ENCODE measurements around the gene COL4A4.
"Not testable (repeated sequence)": the region's sequence is repeated elsewhere in the genome, so short reads cannot be mapped to it uniquely, and the experiment has no call there.

COL4A4 gene

GRCh38 chr2:227186751-227187150 is 22.7 kb upstream of the COL4A4 start:
- Histone ChIP-seq H3K36me3 (ENCODE audit: control insufficient read depth, insufficient read depth, low read length) (no peaks in the 10 kb centered on the region), H3K27ac (ENCODE audit: low read depth, low read length, severe bottlenecking) (no peak overlapping the region), H3K9me3 (ENCODE audit: control insufficient read depth, low read length) (no peaks in the 10 kb centered on the region), H3K4me3 (ENCODE audit: extremely low read depth, insufficient read depth, low read length, poor library complexity, severe bottlenecking) (no peak overlapping the region), H3K4me1 (ENCODE audit: control insufficient read depth, insufficient read depth, low read length, poor library complexity, severe bottlenecking) (peaks cover 17% of the 10 kb centered on the region)
- WGBS, 2 experiments (ENCODE audit: insufficient coverage in 2 of 2) = 78% methylated on average over 1 of the region's 1 CpG; no CpG with 5 or more reads in 1 of the 2 experiments

DNA sequence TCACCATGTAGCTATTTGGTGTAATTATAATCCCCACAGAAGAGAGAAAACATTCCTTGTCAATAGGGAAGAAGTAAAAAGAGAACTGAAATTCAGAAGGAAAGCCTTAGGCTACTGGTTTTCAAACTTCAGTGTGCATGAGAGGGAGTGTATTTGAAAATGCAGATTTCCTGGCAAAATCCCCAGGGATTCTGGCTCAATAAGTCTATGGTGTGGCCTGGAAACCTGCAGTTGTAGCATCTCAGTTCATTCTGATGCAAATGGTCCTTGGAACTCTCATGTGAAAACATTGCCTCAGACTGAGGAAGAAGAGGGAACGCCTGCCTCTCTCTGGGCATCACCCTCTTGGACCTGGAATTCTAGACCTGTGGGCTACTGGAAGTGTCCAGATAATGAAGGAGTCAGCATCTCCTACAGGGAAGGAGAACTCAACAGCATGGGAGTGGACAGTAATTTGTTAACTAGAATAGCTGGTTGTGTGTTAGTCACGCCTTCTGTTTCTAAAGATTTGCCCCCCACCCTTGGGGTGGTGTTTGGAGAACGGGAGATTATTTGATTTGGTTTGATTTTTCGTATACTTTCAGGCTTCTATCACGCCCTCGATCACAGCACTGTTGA is 21.7 kb upstream of the COL4A4 start:
- H3K4me1 ChIP-seq (ENCODE audit: control insufficient read depth, insufficient read depth, low read length, poor library complexity, severe bottlenecking) = peaks cover 17% of the 10 kb centered on the region
- H3K27ac ChIP-seq (ENCODE audit: low read depth, low read length, severe bottlenecking) = no peak overlapping the region
- 90% methylated on average over 6 of the region's 6 CpGs; no CpG with 5 or more reads in 1 of the 2 experiments for WGBS, 2 experiments (ENCODE audit: insufficient coverage in 2 of 2)
- no peaks in the 10 kb centered on the region for H3K9me3 ChIP-seq (ENCODE audit: control insufficient read depth, low read length)
- H3K4me3 ChIP-seq (ENCODE audit: extremely low read depth, insufficient read depth, low read length, poor library complexity, severe bottlenecking) = no peak overlapping the region
- no peaks in the 10 kb centered on the region for H3K36me3 ChIP-seq (ENCODE audit: control insufficient read depth, insufficient read depth, low read length)

DNA sequence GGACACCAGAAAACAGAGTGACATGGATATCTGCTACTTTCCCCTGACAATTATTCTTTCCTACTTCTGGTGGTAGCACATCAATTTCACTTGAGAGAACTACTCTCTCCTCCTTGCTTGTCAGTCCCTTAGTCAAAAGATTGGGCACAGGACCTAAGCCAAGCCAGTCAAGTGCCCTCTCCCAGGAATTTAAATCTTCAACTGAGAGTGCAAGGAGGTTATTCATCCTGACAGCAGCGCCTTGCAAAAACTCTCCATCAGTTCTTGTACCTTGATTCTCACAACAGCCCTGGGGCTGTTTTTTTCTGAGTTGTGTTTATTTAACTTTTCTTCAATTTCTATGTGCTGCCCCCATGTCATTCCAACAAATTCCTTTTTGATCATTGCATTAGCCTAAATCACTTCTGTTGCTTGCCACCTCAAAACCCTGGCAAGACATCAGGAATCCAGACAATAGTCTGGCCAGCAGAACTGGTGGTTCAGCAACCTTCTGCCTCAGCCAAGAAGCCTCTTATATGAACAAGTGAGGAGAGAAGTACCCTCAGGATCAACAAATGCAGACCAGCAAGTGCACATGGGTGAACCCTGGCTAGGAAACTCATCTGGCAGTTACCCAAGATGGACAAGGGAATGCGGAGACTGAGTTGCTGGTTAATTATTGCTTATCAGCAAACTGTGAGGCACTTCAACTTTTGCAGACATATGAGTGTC is 19.8 kb upstream of the COL4A4 start:
- peaks cover 10% of the 10 kb centered on the region for H3K4me1 ChIP-seq (ENCODE audit: control insufficient read depth, insufficient read depth, low read length, poor library complexity, severe bottlenecking)
- 86 to 92% methylated on average over 1 to 2 of the region's 2 CpGs for WGBS, 2 experiments (ENCODE audit: insufficient coverage in 2 of 2)
- H3K9me3 ChIP-seq (ENCODE audit: control insufficient read depth, low read length) = no peaks in the 10 kb centered on the region
- H3K36me3 ChIP-seq (ENCODE audit: control insufficient read depth, insufficient read depth, low read length) = no peaks in the 10 kb centered on the region
- H3K27ac ChIP-seq (ENCODE audit: low read depth, low read length, severe bottlenecking) = no peak overlapping the region
- H3K4me3 ChIP-seq (ENCODE audit: extremely low read depth, insufficient read depth, low read length, poor library complexity, severe bottlenecking) = no peak overlapping the region

DNA sequence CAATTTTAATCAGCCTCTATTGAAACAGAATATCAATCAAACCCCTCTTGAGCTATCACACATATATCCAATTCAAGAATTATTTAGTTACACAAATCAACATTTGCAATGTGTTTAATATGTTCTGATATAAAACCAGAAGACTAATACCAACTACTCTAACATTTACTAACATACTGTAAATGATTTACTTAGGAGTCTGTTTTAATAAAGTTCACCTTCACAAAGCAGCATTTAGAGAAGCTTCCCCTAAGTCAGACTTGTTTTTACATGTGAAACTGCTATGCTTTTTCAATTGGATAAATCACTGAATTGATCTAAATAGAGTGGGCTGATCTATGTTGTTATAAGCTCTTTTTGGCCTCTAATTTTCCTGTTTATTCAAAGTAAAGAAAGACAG is 18.8 kb upstream of the COL4A4 start:
- H3K4me3 ChIP-seq (ENCODE audit: extremely low read depth, insufficient read depth, low read length, poor library complexity, severe bottlenecking) = no peak overlapping the region

GRCh38 chr2:227180770-227181169 is 16.8 kb upstream of the COL4A4 start:
- H3K4me3 ChIP-seq (ENCODE audit: extremely low read depth, insufficient read depth, low read length, poor library complexity, severe bottlenecking) = no peak overlapping the region
- H3K27ac ChIP-seq (ENCODE audit: low read depth, low read length, severe bottlenecking) = no peak overlapping the region
- no peaks in the 10 kb centered on the region for H3K36me3 ChIP-seq (ENCODE audit: control insufficient read depth, insufficient read depth, low read length)
- H3K9me3 ChIP-seq (ENCODE audit: control insufficient read depth, low read length) = no peaks in the 10 kb centered on the region
- WGBS, 2 experiments (ENCODE audit: insufficient coverage in 2 of 2) = no CpG with 5 or more reads among the region's 3 CpGs
- no peaks in the 10 kb centered on the region for H3K4me1 ChIP-seq (ENCODE audit: control insufficient read depth, insufficient read depth, low read length, poor library complexity, severe bottlenecking)

More for the DNA sequence above, 18.8 kb upstream of the COL4A4 start:
- Histone ChIP-seq H3K27ac (ENCODE audit: low read depth, low read length, severe bottlenecking) (no peak overlapping the region), H3K36me3 (ENCODE audit: control insufficient read depth, insufficient read depth, low read length) (no peaks in the 10 kb centered on the region), H3K9me3 (ENCODE audit: control insufficient read depth, low read length) (no peaks in the 10 kb centered on the region), H3K4me1 (ENCODE audit: control insufficient read depth, insufficient read depth, low read length, poor library complexity, severe bottlenecking) (peaks cover 6% of the 10 kb centered on the region)

DNA sequence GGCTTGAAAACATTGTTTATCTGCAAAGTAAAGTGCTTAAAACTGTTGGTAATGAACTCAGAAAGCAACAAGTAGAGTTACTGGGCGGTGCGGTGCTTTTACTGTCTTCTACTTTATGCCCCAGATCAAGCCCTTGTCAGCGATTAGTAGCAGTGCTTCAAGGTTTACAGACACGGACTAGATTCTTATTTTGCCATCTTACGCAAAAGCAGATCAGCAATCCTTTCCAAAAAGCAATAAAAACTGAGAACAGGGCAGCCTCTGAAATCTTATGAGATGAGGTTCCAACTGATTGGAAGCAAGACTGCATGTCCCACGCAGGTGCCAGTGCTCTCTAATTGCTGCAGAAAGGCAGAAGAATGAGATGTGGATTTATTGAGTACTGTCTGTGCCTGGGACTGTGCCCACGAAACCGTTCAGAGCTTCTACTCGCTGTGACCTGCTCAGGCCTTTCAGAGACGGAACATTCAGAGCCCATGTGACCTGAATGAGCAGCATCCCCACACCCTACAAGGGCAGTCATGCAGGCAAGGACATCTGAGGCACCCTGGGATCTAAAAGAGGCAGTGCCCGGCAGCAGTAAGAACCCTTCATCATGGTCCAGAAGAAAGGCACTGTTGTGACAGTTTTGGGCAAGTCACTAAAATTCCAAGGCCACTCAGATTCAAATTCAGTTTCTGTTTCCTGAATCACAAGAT is 16.1 kb upstream of the COL4A4 start:
- Histone ChIP-seq H3K36me3 (ENCODE audit: control insufficient read depth, insufficient read depth, low read length) (no peaks in the 10 kb centered on the region), H3K4me3 (ENCODE audit: extremely low read depth, insufficient read depth, low read length, poor library complexity, severe bottlenecking) (no peak overlapping the region), H3K27ac (ENCODE audit: low read depth, low read length, severe bottlenecking) (no peak overlapping the region), H3K9me3 (ENCODE audit: control insufficient read depth, low read length) (no peaks in the 10 kb centered on the region), H3K4me1 (ENCODE audit: control insufficient read depth, insufficient read depth, low read length, poor library complexity, severe bottlenecking) (no peaks in the 10 kb centered on the region)
- 89 to 92% methylated on average over 7 to 11 of the region's 11 CpGs for WGBS, 2 experiments (ENCODE audit: insufficient coverage in 2 of 2)

GRCh38 chr2:227177592-227178336 is 13.8 kb upstream of the COL4A4 start:
- 90 to 92% methylated on average over 9 to 10 of the region's 12 CpGs for WGBS, 2 experiments (ENCODE audit: insufficient coverage in 2 of 2)
- Histone ChIP-seq H3K27ac (ENCODE audit: low read depth, low read length, severe bottlenecking) (no peak overlapping the region), H3K9me3 (ENCODE audit: control insufficient read depth, low read length) (no peaks in the 10 kb centered on the region), H3K4me1 (ENCODE audit: control insufficient read depth, insufficient read depth, low read length, poor library complexity, severe bottlenecking) (no peaks in the 10 kb centered on the region), H3K4me3 (ENCODE audit: extremely low read depth, insufficient read depth, low read length, poor library complexity, severe bottlenecking) (no peak overlapping the region), H3K36me3 (ENCODE audit: control insufficient read depth, insufficient read depth, low read length) (no peaks in the 10 kb centered on the region)

DNA sequence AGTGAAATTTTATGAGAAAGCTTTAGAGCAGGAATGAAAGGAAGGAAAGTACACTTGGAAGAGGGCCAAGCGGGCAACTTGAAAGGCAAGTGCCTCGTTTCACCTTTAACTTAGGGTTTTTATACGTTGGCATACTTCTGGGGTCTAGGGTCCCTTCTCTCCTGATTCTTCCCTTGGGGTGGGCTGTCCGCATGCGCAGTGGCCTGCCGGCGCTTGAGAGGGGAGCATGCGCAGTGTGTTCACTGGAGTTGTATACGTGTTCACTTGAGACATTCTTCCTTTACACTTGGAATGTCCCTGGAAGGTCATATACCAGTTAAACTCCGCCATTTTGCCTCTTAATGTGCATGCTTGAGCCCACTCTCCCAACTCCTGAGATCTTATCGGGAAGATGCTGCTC is 7.8 kb upstream of the COL4A4 start:
- H3K27ac ChIP-seq (ENCODE audit: low read depth, low read length, severe bottlenecking); H3K36me3 ChIP-seq (ENCODE audit: control insufficient read depth, insufficient read depth, low read length); H3K9me3 ChIP-seq (ENCODE audit: control insufficient read depth, low read length); H3K4me1 ChIP-seq (ENCODE audit: control insufficient read depth, insufficient read depth, low read length, poor library complexity, severe bottlenecking); H3K4me3 ChIP-seq (ENCODE audit: extremely low read depth, insufficient read depth, low read length, poor library complexity, severe bottlenecking): not testable (repeated sequence)
- 92 to 94% methylated on average over 11 of the region's 11 CpGs for WGBS, 2 experiments (ENCODE audit: insufficient coverage in 2 of 2)

DNA sequence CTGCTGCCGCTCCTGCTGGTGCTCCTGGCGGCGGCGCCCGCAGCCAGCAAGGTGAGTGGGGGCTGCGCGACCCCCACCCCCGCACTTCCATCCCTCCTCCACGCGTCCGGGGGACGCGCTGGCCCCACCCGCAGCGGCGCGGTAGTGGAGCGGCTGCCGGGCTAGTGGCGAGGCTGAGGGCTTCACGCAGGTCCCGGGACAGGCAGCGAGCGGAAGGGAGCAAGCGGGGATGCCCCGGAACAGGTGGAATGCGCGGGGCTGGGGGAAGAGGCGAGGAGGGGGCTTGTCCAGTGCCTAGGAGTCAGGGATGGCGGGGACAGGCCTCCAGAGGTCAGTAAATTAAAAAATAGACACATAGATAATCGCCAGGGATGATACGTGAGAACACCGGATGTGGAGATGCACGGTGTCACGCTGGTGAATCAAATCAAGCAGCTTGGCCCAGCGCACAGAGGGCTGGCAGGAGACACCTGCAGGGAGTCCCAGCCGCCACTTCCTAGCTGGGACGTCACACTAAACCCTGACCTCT is 822 bp upstream of the COL4A4 start:
- no peaks in the 10 kb centered on the region for H3K36me3 ChIP-seq (ENCODE audit: control insufficient read depth, insufficient read depth, low read length)
- WGBS, 2 experiments (ENCODE audit: insufficient coverage in 2 of 2) = 1 to 3% methylated on average over 34 to 35 of the region's 38 CpGs
- H3K27ac ChIP-seq (ENCODE audit: low read depth, low read length, severe bottlenecking) = no peak overlapping the region
- peak overlapping the region; percentile 35 for H3K4me3 ChIP-seq (ENCODE audit: extremely low read depth, insufficient read depth, low read length, poor library complexity, severe bottlenecking)
- H3K4me1 ChIP-seq (ENCODE audit: control insufficient read depth, insufficient read depth, low read length, poor library complexity, severe bottlenecking) = peaks cover 3% of the 10 kb centered on the region
- H3K9me3 ChIP-seq (ENCODE audit: control insufficient read depth, low read length) = no peaks in the 10 kb centered on the region

DNA sequence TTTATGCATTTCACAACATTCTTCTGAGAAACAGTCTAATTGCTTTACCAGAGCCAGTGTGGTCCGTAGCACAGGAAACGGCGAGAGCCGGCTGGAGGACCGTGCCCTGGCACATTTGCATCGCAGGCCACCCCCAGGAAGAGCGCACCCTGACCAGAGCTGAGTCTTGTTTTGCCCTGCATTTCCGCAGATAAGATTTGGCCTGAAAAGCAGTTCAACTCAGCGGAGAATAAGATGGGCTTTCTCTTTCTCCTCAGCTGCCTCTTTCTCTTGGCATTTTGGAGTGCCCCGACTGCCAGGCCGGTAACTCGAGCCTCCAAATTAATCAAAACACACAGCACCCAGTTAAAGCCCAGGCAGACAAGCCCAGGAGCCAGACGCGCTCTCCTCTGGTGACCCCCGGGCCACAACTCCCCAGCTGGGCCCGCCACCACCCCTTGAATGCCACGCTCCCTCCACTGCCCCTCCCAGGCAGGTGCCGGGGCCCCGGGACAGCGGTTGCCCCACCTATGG is 464 bp downstream of the COL4A4 start:
- H3K36me3 ChIP-seq (ENCODE audit: control insufficient read depth, insufficient read depth, low read length) = no peaks in the 10 kb centered on the region
- no peak overlapping the region for H3K27ac ChIP-seq (ENCODE audit: low read depth, low read length, severe bottlenecking)
- H3K9me3 ChIP-seq (ENCODE audit: control insufficient read depth, low read length) = no peaks in the 10 kb centered on the region
- WGBS, 2 experiments (ENCODE audit: insufficient coverage in 2 of 2) = 2 to 7% methylated on average over 12 to 13 of the region's 20 CpGs
- peaks cover 3% of the 10 kb centered on the region for H3K4me1 ChIP-seq (ENCODE audit: control insufficient read depth, insufficient read depth, low read length, poor library complexity, severe bottlenecking)
- peak overlapping the region; percentile 35 for H3K4me3 ChIP-seq (ENCODE audit: extremely low read depth, insufficient read depth, low read length, poor library complexity, severe bottlenecking)
